DMS153 treated with DMSO at 0.1 percent for 48 hours (cell line): Measurements from ENCODE around the gene C19orf85.

Experiments used
- DNase-seq: peaks from one replicate; lab custom pipeline; 2025; ENCODE audit not compliant: unreplicated experiment; lab: John Stamatoyannopoulos, UW

The C19orf85 gene

GRCh38 chr19:55478364-55478763 is 13.8 kb upstream of the C19orf85 start:
- no peak for DNase-seq

GRCh38 chr19:55477905-55478304 is 13.4 kb upstream of the C19orf85 start:
- no peak for DNase-seq

GRCh38 chr19:55476100-55476775 is 11.7 kb upstream of the C19orf85 start, which contains the start of gene ZNF628:
ZNF628 (plus strand) TSS chr19:55476617; CDS start chr19:55479911, 3,294 bp downstream.
- peak; percentile 90 for DNase-seq

- DNase-seq = no peak
Measured at GRCh38 chr19:55474269-55475265, 10.0 kb upstream of the C19orf85 start.

GRCh38 chr19:55473225-55474012 is 8.9 kb upstream of the C19orf85 start:
- no peak for DNase-seq

GRCh38 chr19:55472463-55472862 is 7.9 kb upstream of the C19orf85 start:
- DNase-seq = no peak

- no peak for DNase-seq
Measured at GRCh38 chr19:55471266-55471665, 6.7 kb upstream of the C19orf85 start.

- no peak for DNase-seq
Measured at GRCh38 chr19:55468054-55468393, 3.5 kb upstream of the C19orf85 start.

GRCh38 chr19:55467236-55468053 is 2.9 kb upstream of the C19orf85 start:
- DNase-seq = no peak

- DNase-seq = no peak
Measured at GRCh38 chr19:55466241-55466614, 1.7 kb upstream of the C19orf85 start.

- DNase-seq = no peak
Measured at GRCh38 chr19:55465460-55466240, 1.1 kb upstream of the C19orf85 start.

- no peak for DNase-seq
Measured at GRCh38 chr19:55464039-55464661, 401 bp downstream of the C19orf85 start.

GRCh38 chr19:55463583-55464031 is 944 bp downstream of the C19orf85 start:
- DNase-seq = no peak

- DNase-seq = no peak
Measured at GRCh38 chr19:55462722-55463121, 1.8 kb downstream of the C19orf85 start.

GRCh38 chr19:55461974-55462626 is 2.5 kb downstream of the C19orf85 start:
- no peak for DNase-seq

GRCh38 chr19:55461259-55461973 is 3.1 kb downstream of the C19orf85 start, which contains the start of gene ISOC2:
ISOC2 (minus strand) TSS chr19:55461642; CDS start chr19:55456486, 5,156 bp downstream.
- peak; percentile 98 for DNase-seq

GRCh38 chr19:55460670-55461258 is 3.8 kb downstream of the C19orf85 start:
- DNase-seq = peak; percentile 11
